Amniotic stem cell (primary cell): Measurements from ENCODE around the gene CDC14B.
"Not testable (repeated sequence)": the region's sequence is repeated elsewhere in the genome, so short reads cannot be mapped to it uniquely, and the experiment has no call there.

Experiments used
- DNase-seq: peaks from one replicate; lab custom pipeline; 2025; lab: John Stamatoyannopoulos, UW

Gene CDC14B

GRCh38 chr9:96619491-96620180, at the start of gene CDC14B:
TSS of gene CDC14B (minus strand) at chr9:96619843. CDS start at chr9:96619378, 465 bp downstream.
- DNase-seq = peak; percentile 75

- DNase-seq = no peak
Observed at GRCh38 chr9:96668868-96669534, 49.4 kb upstream of the CDC14B start.

- no peak for DNase-seq
Observed at GRCh38 chr9:96667363-96667728, 47.7 kb upstream of the CDC14B start.

GRCh38 chr9:96666653-96667362, 47.2 kb upstream of the CDC14B start:
- DNase-seq = peak; percentile 29

GRCh38 chr9:96665789-96666188, 46.1 kb upstream of the CDC14B start:
- no peak for DNase-seq

- no peak for DNase-seq
Observed at GRCh38 chr9:96663506-96664120, 44.0 kb upstream of the CDC14B start.

GRCh38 chr9:96661711-96662110, 42.1 kb upstream of the CDC14B start:
- no peak for DNase-seq

GRCh38 chr9:96660692-96661248, 41.1 kb upstream of the CDC14B start:
- no peak for DNase-seq

- DNase-seq = peak; percentile 76
Observed at GRCh38 chr9:96655198-96655851, 35.7 kb upstream of the CDC14B start, which contains the start of gene PRXL2C. TSS of gene PRXL2C (minus strand) at chr9:96655317. CDS start at chr9:96655281, 36 bp downstream.

GRCh38 chr9:96654450-96655197, 35.0 kb upstream of the CDC14B start:
- DNase-seq = peak; percentile 76

- DNase-seq = no peak
Observed at GRCh38 chr9:96651626-96652025, 32.0 kb upstream of the CDC14B start.

GRCh38 chr9:96649620-96650324, 30.1 kb upstream of the CDC14B start:
- no peak for DNase-seq

GRCh38 chr9:96646081-96646991, 26.7 kb upstream of the CDC14B start:
- DNase-seq = no peak

GRCh38 chr9:96644137-96644536, 24.5 kb upstream of the CDC14B start:
- DNase-seq = no peak

- no peak for DNase-seq
Observed at GRCh38 chr9:96641514-96641913, 21.9 kb upstream of the CDC14B start.

GRCh38 chr9:96638606-96639364, 19.1 kb upstream of the CDC14B start:
- DNase-seq = no peak

- no peak for DNase-seq
Observed at GRCh38 chr9:96636368-96636767, 16.7 kb upstream of the CDC14B start.

GRCh38 chr9:96633579-96633978, 13.9 kb upstream of the CDC14B start:
- not testable (repeated sequence) for DNase-seq
